Measurements from ENCODE around the gene TAF8.

GRCh38 chr6:42131531-42131930, 81.2 kb downstream of the TAF8 start:
- TF ChIP-seq CTCF (IDR thresholded peaks at IDR 0.05): no peak
- no peak for TF ChIP-seq POLR2A (IDR thresholded peaks at IDR 0.05)
- no peak for TF ChIP-seq POLR2AphosphoS5 (IDR thresholded peaks at IDR 0.05)
